Stimulated activated CD4-positive, alpha-beta T cell treated with anti-CD3 and anti-CD28 coated beads, Interleukin-12 subunit alpha, Interleukin-12 subunit beta, amount 100 ng/mL, for 24 hours (primary cell): ENCODE measurements around the gene TCN2.
"Not testable (repeated sequence)": the region's sequence is repeated elsewhere in the genome, so short reads cannot be mapped to it uniquely, and the experiment has no call there.

ENCODE experiments used
- DNase-seq, 2 experiments: peaks; one replicate each; pipeline ENCODE4 v3.0.0-alpha.2; 2020; ENCODE audit warnings: low read depth in 2 of 2

TCN2 gene

GRCh38 chr22:30647536-30647935 lies 40.6 kb downstream of the TCN2 start:
- DNase-seq, result no peak

GRCh38 chr22:30648825-30649224 lies 41.9 kb downstream of the TCN2 start:
- DNase-seq, result no peak

GRCh38 chr22:30649430-30650007 lies 42.5 kb downstream of the TCN2 start:
- peak; percentile 72 to 84 for DNase-seq

GRCh38 chr22:30650508-30651116 lies 43.6 kb downstream of the TCN2 start:
- no peak for DNase-seq

- no peak for DNase-seq
Measured at GRCh38 chr22:30652852-30653251, 45.9 kb downstream of the TCN2 start.

GRCh38 chr22:30654361-30654760 lies 47.4 kb downstream of the TCN2 start:
- DNase-seq, result no peak

- no peak for DNase-seq
Measured at GRCh38 chr22:30655532-30655931, 48.6 kb downstream of the TCN2 start.

GRCh38 chr22:30662040-30662439 lies 55.1 kb downstream of the TCN2 start:
- DNase-seq, result no peak

- DNase-seq, result no peak
Measured at GRCh38 chr22:30664798-30665197, 57.8 kb downstream of the TCN2 start.

- DNase-seq, result no peak
Measured at GRCh38 chr22:30665266-30665665, 58.3 kb downstream of the TCN2 start.

- no peak for DNase-seq
Measured at GRCh38 chr22:30665786-30666185, 58.8 kb downstream of the TCN2 start.

GRCh38 chr22:30667107-30667493 lies 60.1 kb downstream of the TCN2 start:
- DNase-seq, result no peak

GRCh38 chr22:30667494-30668385 lies 60.8 kb downstream of the TCN2 start, which contains the start of gene DUSP18:
Gene DUSP18, minus strand, starts transcription at chr22:30667875. Its CDS starts 3,872 bp downstream, at chr22:30664003.
- DNase-seq, result peak; percentile 92

- DNase-seq, result no peak
Measured at GRCh38 chr22:30668386-30668710, 61.4 kb downstream of the TCN2 start.

- no peak for DNase-seq
Measured at GRCh38 chr22:30671071-30671470, 64.1 kb downstream of the TCN2 start.

- DNase-seq, result no peak
Measured at GRCh38 chr22:30673136-30673535, 66.2 kb downstream of the TCN2 start.

GRCh38 chr22:30674482-30674881 lies 67.5 kb downstream of the TCN2 start:
- DNase-seq, result no peak

GRCh38 chr22:30675436-30675835 lies 68.5 kb downstream of the TCN2 start:
- DNase-seq, result no peak

GRCh38 chr22:30676565-30676964 lies 69.6 kb downstream of the TCN2 start:
- DNase-seq, result not testable (repeated sequence)
